22Rv1 (cell line): ENCODE data around the gene GBF1.

Experiments
- H3K27ac ChIP-seq: fragments of 450-650 bp; 2 replicates; pipeline ENCODE4 v1.5.1; 2017
- CTCF ChIP-seq: fragments of 450-650 bp; IDR thresholded peaks from 2 replicates; pipeline ENCODE4 v1.5.1; 2017; ENCODE audit warnings: mild to moderate bottlenecking
- ZFX ChIP-seq: fragments of 450-650 bp; IDR thresholded peaks from 2 replicates; pipeline ENCODE4 v1.6.1; 2017; ENCODE audit warnings: antibody characterized with exemption, borderline replicate concordance

GBF1 gene

GRCh38 chr10:102284531-102284930 lies 39.2 kb downstream of the GBF1 start:
- no peak overlapping the region for H3K27ac ChIP-seq
- TF ChIP-seq CTCF = no peak
- no peak for TF ChIP-seq ZFX

GRCh38 chr10:102285133-102285532 lies 39.8 kb downstream of the GBF1 start:
- no peak overlapping the region for H3K27ac ChIP-seq
- no peak for TF ChIP-seq ZFX
- TF ChIP-seq CTCF = no peak

GRCh38 chr10:102286216-102286615 lies 40.9 kb downstream of the GBF1 start:
- no peak for TF ChIP-seq CTCF
- no peak for TF ChIP-seq ZFX
- no peak overlapping the region for H3K27ac ChIP-seq

- no peak overlapping the region for H3K27ac ChIP-seq
- no peak for TF ChIP-seq ZFX
- TF ChIP-seq CTCF = no peak
These were observed 42.2 kb downstream of the GBF1 start for GRCh38 chr10:102287538-102287937.

GRCh38 chr10:102287991-102288390 lies 42.7 kb downstream of the GBF1 start:
- H3K27ac ChIP-seq = no peak overlapping the region
- no peak for TF ChIP-seq ZFX
- TF ChIP-seq CTCF = no peak

- no peak overlapping the region for H3K27ac ChIP-seq
- TF ChIP-seq ZFX = no peak
- TF ChIP-seq CTCF = no peak
These were observed 44.0 kb downstream of the GBF1 start for GRCh38 chr10:102289356-102289755.

- TF ChIP-seq ZFX (no peak), CTCF (no peak)
These were observed 44.5 kb downstream of the GBF1 start for GRCh38 chr10:102289840-102290239.

More at GRCh38 chr10:102289840-102290239, 44.5 kb downstream of the GBF1 start:
- no peak overlapping the region for H3K27ac ChIP-seq
